MM.1S (cell line): Measurements from ENCODE around the gene TRIM25.

Experiments
- DNase-seq: peaks from one replicate; pipeline ENCODE4 v3.0.0-alpha.2; 2015
- H2AFZ ChIP-seq: fragments of 300-600 bp; sonication (generic); 2 replicates; pipeline ENCODE4 v1.6.0; 2016; ENCODE audit warnings: antibody characterized with exemption, low read length
- H3F3A ChIP-seq: fragments of 300-600 bp; sonication (generic); 2 replicates; pipeline ENCODE4 v1.6.1; 2016; ENCODE audit warnings: mild to moderate bottlenecking, antibody characterized with exemption, low read length, moderate library complexity, mixed read lengths; ENCODE audit not compliant: insufficient read depth
- H3K27ac ChIP-seq: fragments of 300-600 bp; sonication (generic); 2 replicates; pipeline ENCODE4 v1.5.1; 2016; ENCODE audit warnings: mild to moderate bottlenecking, low read length
- H3K27me3 ChIP-seq: fragments of 300-600 bp; sonication (generic); replicated peaks from 2 replicates; pipeline ENCODE4 v1.6.0; 2016; ENCODE audit warnings: low read length; ENCODE audit not compliant: insufficient read depth
- H3K36me3 ChIP-seq: fragments of 300-600 bp; sonication (generic); replicated peaks from 2 replicates; pipeline ENCODE4 v1.6.1; 2016; ENCODE audit warnings: mild to moderate bottlenecking, low read length, mixed read lengths; ENCODE audit not compliant: insufficient read depth
- H3K4me1 ChIP-seq: fragments of 300-600 bp; sonication (generic); 2 replicates; pipeline ENCODE4 v1.6.1; 2016; ENCODE audit warnings: low read length, mixed read lengths
- H3K4me2 ChIP-seq: fragments of 300-600 bp; sonication (generic); 2 replicates; pipeline ENCODE4 v1.6.0; 2016; ENCODE audit warnings: low read depth, low read length
- H3K4me3 ChIP-seq: fragments of 300-600 bp; sonication (generic); 2 replicates; pipeline ENCODE4 v1.5.1; 2016; ENCODE audit warnings: low read length, mixed read lengths
- H3K79me2 ChIP-seq: fragments of 300-600 bp; sonication (generic); 2 replicates; pipeline ENCODE4 v1.6.1; 2016; ENCODE audit warnings: mixed run types, low read length, mixed read lengths
- H3K9ac ChIP-seq: fragments of 300-600 bp; sonication (generic); 2 replicates; pipeline ENCODE4 v1.6.1; 2016; ENCODE audit warnings: low read length, mixed read lengths
- H3K9me2 ChIP-seq: fragments of 300-600 bp; sonication (generic); replicated peaks from 2 replicates; pipeline ENCODE4 v1.6.1; 2016; ENCODE audit warnings: mild to moderate bottlenecking, low read length, mixed read lengths; ENCODE audit not compliant: insufficient read depth
- H3K9me3 ChIP-seq: fragments of 300-600 bp; sonication (generic); replicated peaks from 2 replicates; pipeline ENCODE4 v1.6.1; 2016; ENCODE audit warnings: mild to moderate bottlenecking, low read length, mixed read lengths; ENCODE audit not compliant: insufficient read depth
- H4K20me1 ChIP-seq: fragments of 300-600 bp; sonication (generic); 2 replicates; pipeline ENCODE4 v1.6.1; 2016; ENCODE audit warnings: mild to moderate bottlenecking, low read length, moderate library complexity, mixed read lengths; ENCODE audit not compliant: insufficient read depth
- CTCF ChIP-seq: fragments of 300-600 bp; sonication (generic); IDR thresholded peaks from 2 replicates; pipeline ENCODE4 v1.5.1; 2016; ENCODE audit warnings: antibody characterized with exemption, low read length, mixed read lengths
- EZH2 ChIP-seq: fragments of 300-600 bp; sonication (generic); optimal IDR thresholded peaks from 2 replicates; pipeline ENCODE3; 2017; ENCODE audit warnings: low read depth, mild to moderate bottlenecking, antibody characterized with exemption, low read length, mixed read lengths
- EZH2phosphoT487 ChIP-seq: fragments of 300-600 bp; sonication (generic); IDR thresholded peaks from 2 replicates; pipeline ENCODE4 v1.6.1; 2018; ENCODE audit warnings: antibody characterized with exemption, low read length

The TRIM25 gene

DNA sequence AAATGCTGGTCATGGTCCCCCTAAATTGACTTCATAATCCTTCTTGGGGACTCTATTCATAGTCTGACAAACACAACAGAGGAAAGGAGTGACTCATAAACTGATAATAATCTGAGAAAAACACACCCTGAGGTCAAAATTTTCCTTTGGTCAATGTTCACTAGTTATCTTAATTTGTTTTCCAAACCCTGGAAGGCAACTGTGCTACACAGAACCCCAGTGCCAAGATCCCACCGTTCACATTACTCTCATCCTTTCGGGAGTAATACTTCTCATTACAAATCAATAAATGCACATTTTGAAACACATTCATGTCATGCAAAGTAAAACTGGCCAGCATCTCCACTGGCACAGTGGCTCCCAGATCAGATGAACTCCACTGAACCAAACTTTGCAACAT is 23.8 kb upstream of the TRIM25 start:
- H3K9me2 ChIP-seq: no peaks in the 10 kb centered on the region
- H3F3A ChIP-seq: peaks cover 29% of the 10 kb centered on the region
- H3K9ac ChIP-seq: peak overlapping the region; percentile 50
- peak overlapping the region; percentile 33 for H3K4me3 ChIP-seq
- H3K4me2 ChIP-seq: peak overlapping the region; percentile 73
- H4K20me1 ChIP-seq: no peaks in the 10 kb centered on the region
- no peak overlapping the region for H2AFZ ChIP-seq
- H3K27me3 ChIP-seq: no peaks in the 10 kb centered on the region
- H3K27ac ChIP-seq: peak overlapping the region; percentile 86
- no peaks in the 10 kb centered on the region for H3K9me3 ChIP-seq
- H3K79me2 ChIP-seq: peaks cover 18% of the 10 kb centered on the region; the same call in 1 of the 2 replicates
- TF ChIP-seq EZH2phosphoT487 (no peak), EZH2 (no peak), CTCF (no peak)
- H3K36me3 ChIP-seq: peaks cover 3% of the 10 kb centered on the region; the same call in 1 of the 2 replicates
- no peak for DNase-seq
- peaks cover 37% of the 10 kb centered on the region for H3K4me1 ChIP-seq

DNA sequence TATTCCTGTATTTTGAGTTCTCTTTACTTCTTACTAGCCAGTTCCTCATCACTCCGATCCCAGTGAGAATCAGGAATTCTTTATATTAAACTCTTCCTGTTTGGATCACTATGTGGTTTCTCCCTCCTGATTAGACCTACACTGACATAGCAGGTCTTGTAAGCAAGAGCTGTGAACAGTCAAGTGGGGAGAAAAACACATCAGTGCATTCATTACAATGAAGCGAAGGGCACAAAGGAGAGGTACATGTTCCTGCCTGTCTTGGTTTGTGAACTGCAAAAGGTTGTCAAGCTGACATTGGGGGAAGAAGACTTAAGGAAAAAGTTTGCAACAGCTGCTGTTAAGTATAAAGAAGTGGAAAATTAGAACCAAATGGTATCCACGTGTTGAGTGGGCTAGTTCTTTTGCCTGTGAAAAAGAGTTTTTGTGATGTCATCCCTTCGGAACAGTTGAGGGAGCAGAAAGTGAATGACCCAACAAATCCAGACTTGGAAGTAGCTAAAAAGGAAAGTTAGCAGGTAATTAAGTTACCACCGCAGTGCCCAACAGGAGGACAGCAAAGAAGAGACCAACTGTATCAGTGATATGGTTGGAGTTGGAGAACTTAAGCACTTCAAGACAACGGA is 23.0 kb upstream of the TRIM25 start:
- Histone ChIP-seq H3F3A (peaks cover 29% of the 10 kb centered on the region), H3K9ac (no peak overlapping the region), H3K27ac (no peak overlapping the region), H4K20me1 (no peaks in the 10 kb centered on the region), H3K4me2 (no peak overlapping the region), H3K79me2 (peaks cover 18% of the 10 kb centered on the region; the same call in 1 of the 2 replicates), H3K27me3 (no peaks in the 10 kb centered on the region), H3K4me1 (peaks cover 37% of the 10 kb centered on the region), H3K4me3 (no peak overlapping the region), H2AFZ (no peak overlapping the region), H3K9me3 (no peaks in the 10 kb centered on the region), H3K9me2 (no peaks in the 10 kb centered on the region), H3K36me3 (peaks cover 3% of the 10 kb centered on the region; the same call in 1 of the 2 replicates)
- no peak for DNase-seq
- TF ChIP-seq CTCF: no peak
- no peak for TF ChIP-seq EZH2
- no peak for TF ChIP-seq EZH2phosphoT487

DNA sequence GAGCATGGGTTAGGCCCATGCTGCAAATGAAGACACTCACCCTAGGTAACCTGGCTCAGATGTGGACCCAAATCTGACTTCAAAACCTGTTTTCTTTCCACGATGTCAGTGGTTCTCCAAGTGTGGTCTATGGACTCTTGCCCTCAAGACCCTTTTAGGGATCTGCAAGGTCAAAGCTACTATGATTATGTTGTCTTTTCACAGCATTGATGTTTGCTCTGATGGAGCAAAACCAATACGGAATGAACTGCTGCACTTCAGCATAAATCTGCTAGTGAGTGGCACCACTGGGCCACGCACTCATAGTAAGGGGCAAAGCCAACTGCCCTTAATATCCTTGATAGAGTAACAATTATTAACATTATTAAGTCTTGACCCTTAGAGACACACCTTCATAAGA is 21.6 kb upstream of the TRIM25 start:
- Histone ChIP-seq H3K4me1 (peaks cover 37% of the 10 kb centered on the region), H3F3A (peaks cover 29% of the 10 kb centered on the region), H2AFZ (no peak overlapping the region), H3K4me2 (peak overlapping the region; percentile 34; the same call in 1 of the 2 replicates), H3K9me3 (no peaks in the 10 kb centered on the region), H3K9me2 (no peaks in the 10 kb centered on the region), H3K27ac (peak overlapping the region; percentile 95), H3K27me3 (no peaks in the 10 kb centered on the region), H4K20me1 (no peaks in the 10 kb centered on the region), H3K4me3 (no peak overlapping the region), H3K36me3 (peaks cover 3% of the 10 kb centered on the region; the same call in 1 of the 2 replicates), H3K79me2 (peaks cover 18% of the 10 kb centered on the region; the same call in 1 of the 2 replicates), H3K9ac (peak overlapping the region; percentile 11; the same call in 1 of the 2 replicates)
- no peak for TF ChIP-seq EZH2
- no peak for TF ChIP-seq CTCF
- TF ChIP-seq EZH2phosphoT487: no peak
- DNase-seq: no peak
